Glomerular visceral epithelial cell (primary cell): ENCODE measurements around the gene STT3B.

Experiments used
- DNase-seq: peaks from one replicate; pipeline ENCODE4 v3.0.0-alpha.2; 2016; ENCODE audit errors: extremely low spot score

The STT3B gene

GRCh38 chr3:31551646-31552045 lies 18.9 kb downstream of the STT3B start:
- no peak for DNase-seq

- no peak for DNase-seq
Measured at GRCh38 chr3:31552103-31552502, 19.4 kb downstream of the STT3B start.

- DNase-seq = no peak
Measured at GRCh38 chr3:31553258-31553657, 20.5 kb downstream of the STT3B start.

GRCh38 chr3:31555204-31555603 lies 22.5 kb downstream of the STT3B start:
- no peak for DNase-seq

GRCh38 chr3:31559872-31560534 lies 27.3 kb downstream of the STT3B start:
- no peak for DNase-seq

GRCh38 chr3:31561891-31562290 lies 29.2 kb downstream of the STT3B start:
- no peak for DNase-seq

GRCh38 chr3:31562525-31562924 lies 29.8 kb downstream of the STT3B start:
- no peak for DNase-seq

- no peak for DNase-seq
Measured at GRCh38 chr3:31565288-31565687, 32.6 kb downstream of the STT3B start.

GRCh38 chr3:31567036-31567435 lies 34.3 kb downstream of the STT3B start:
- no peak for DNase-seq

GRCh38 chr3:31568649-31569048 lies 35.9 kb downstream of the STT3B start:
- DNase-seq = no peak

- DNase-seq = no peak
Measured at GRCh38 chr3:31571325-31571724, 38.6 kb downstream of the STT3B start.

- DNase-seq = no peak
Measured at GRCh38 chr3:31572236-31573004, 39.7 kb downstream of the STT3B start.

- DNase-seq = no peak
Measured at GRCh38 chr3:31573036-31573779, 40.5 kb downstream of the STT3B start.

- no peak for DNase-seq
Measured at GRCh38 chr3:31575448-31575847, 42.7 kb downstream of the STT3B start.

- no peak for DNase-seq
Measured at GRCh38 chr3:31576521-31576920, 43.8 kb downstream of the STT3B start.

- no peak for DNase-seq
Measured at GRCh38 chr3:31577232-31577631, 44.5 kb downstream of the STT3B start.

- DNase-seq = no peak
Measured at GRCh38 chr3:31579828-31580227, 47.1 kb downstream of the STT3B start.

- DNase-seq = no peak
Measured at GRCh38 chr3:31580645-31581044, 47.9 kb downstream of the STT3B start.

- DNase-seq = no peak
Measured at GRCh38 chr3:31581660-31582059, 48.9 kb downstream of the STT3B start.

- no peak for DNase-seq
Measured at GRCh38 chr3:31589228-31589627, 56.5 kb downstream of the STT3B start.

GRCh38 chr3:31590650-31591049 lies 57.9 kb downstream of the STT3B start:
- no peak for DNase-seq

GRCh38 chr3:31592764-31593163 lies 60.0 kb downstream of the STT3B start:
- DNase-seq = no peak

GRCh38 chr3:31596176-31596575 lies 63.5 kb downstream of the STT3B start:
- DNase-seq = no peak
